GM12873 (cell line): ENCODE data around the gene KPNA2.
"Not testable (repeated sequence)": the region's sequence is repeated elsewhere in the genome, so short reads cannot be mapped to it uniquely, and the experiment has no call there.

ENCODE experiments used
- CTCF ChIP-seq: IDR thresholded peaks from 2 replicates; pipeline ENCODE4 v1.5.1; 2012; ENCODE audit warnings: low read depth, mild to moderate bottlenecking, moderate library complexity, low read length, control low read depth; ENCODE audit not compliant: insufficient read depth; ENCODE audit errors: missing control alignments

The KPNA2 gene

GRCh38 chr17:67995570-67996263 lies 39.8 kb upstream of the KPNA2 start:
- no peak for TF ChIP-seq CTCF

- TF ChIP-seq CTCF = not testable (repeated sequence)
Observed at GRCh38 chr17:67996301-67997171, 39.0 kb upstream of the KPNA2 start, which contains the start of gene C17orf58. TSS of gene C17orf58 (minus strand) at chr17:67996469. CDS start at chr17:67996198, 271 bp downstream.

- no peak for TF ChIP-seq CTCF
Observed at GRCh38 chr17:67998466-67998865, 37.1 kb upstream of the KPNA2 start.

- TF ChIP-seq CTCF = no peak
Observed at GRCh38 chr17:67999291-67999911, 36.1 kb upstream of the KPNA2 start.

GRCh38 chr17:68004201-68004600 lies 31.3 kb upstream of the KPNA2 start:
- no peak for TF ChIP-seq CTCF

- TF ChIP-seq CTCF = no peak
Observed at GRCh38 chr17:68006797-68007196, 28.7 kb upstream of the KPNA2 start.

- peak; percentile 86 for TF ChIP-seq CTCF
Observed at GRCh38 chr17:68011199-68011665, 24.3 kb upstream of the KPNA2 start.
